ENCODE data around the gene NEK6. TPM values are rescaled to one million over a fixed set of nuclear protein-coding genes. Genes with fewer than 3 reads are reported as not detected.

Gene NEK6
- polyA plus RNA-seq, 2 of the 4 experiments (the other 2 are of a cell fraction) = 26.1 to 33.7 TPM

- H3K27ac ChIP-seq = peak overlapping the region in 1 of 2 experiments; percentile 89; a peak in 3 of 6 replicates
- CTCF ChIA-PET = interaction anchor here (1.1 to 2.3 kb wide), 3 partner anchors 11 to 176 kb away, joined by 9 to 12 read pairs (median 11); no protein-coding TSS in a partner anchor
- TF ChIP-seq BCL3 (IDR thresholded peaks at IDR 0.05) = no peak
- TF ChIP-seq RNF2 (IDR thresholded peaks at IDR 0.05; ENCODE audit: borderline replicate concordance, low read depth) = no peak
- TF ChIP-seq, protein P1, sequence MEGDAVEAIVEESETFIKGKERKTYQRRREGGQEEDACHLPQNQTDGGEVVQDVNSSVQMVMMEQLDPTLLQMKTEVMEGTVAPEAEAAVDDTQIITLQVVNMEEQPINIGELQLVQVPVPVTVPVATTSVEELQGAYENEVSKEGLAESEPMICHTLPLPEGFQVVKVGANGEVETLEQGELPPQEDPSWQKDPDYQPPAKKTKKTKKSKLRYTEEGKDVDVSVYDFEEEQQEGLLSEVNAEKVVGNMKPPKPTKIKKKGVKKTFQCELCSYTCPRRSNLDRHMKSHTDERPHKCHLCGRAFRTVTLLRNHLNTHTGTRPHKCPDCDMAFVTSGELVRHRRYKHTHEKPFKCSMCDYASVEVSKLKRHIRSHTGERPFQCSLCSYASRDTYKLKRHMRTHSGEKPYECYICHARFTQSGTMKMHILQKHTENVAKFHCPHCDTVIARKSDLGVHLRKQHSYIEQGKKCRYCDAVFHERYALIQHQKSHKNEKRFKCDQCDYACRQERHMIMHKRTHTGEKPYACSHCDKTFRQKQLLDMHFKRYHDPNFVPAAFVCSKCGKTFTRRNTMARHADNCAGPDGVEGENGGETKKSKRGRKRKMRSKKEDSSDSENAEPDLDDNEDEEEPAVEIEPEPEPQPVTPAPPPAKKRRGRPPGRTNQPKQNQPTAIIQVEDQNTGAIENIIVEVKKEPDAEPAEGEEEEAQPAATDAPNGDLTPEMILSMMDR (IDR thresholded peaks at IDR 0.05) = no peak
- no peak for TF ChIP-seq ESRRA (IDR thresholded peaks at IDR 0.05; ENCODE audit: borderline replicate concordance, low read length)
- no peak for TF ChIP-seq RARB (CRISPR knock-in tag; IDR thresholded peaks at IDR 0.05)
- no peak for TF ChIP-seq HDAC2 (IDR thresholded peaks at IDR 0.05)
- TF ChIP-seq RCOR1 (IDR thresholded peaks at IDR 0.05; ENCODE audit: low read depth, low read length) = no peak
- no peak for TF ChIP-seq HMGXB4 (CRISPR knock-in tag; IDR thresholded peaks at IDR 0.05; ENCODE audit: borderline replicate concordance)
- H3K9me3 ChIP-seq = no peaks in the 10 kb centered on the region
- no peak for FAIRE-seq
- H3K4me2 ChIP-seq = no peak overlapping the region
- no peak overlapping the region for H3K4me3 ChIP-seq
- DNase-seq (ENCODE audit: low read depth in 1 of 2, low spot score in 1 of 2) = no peak
- H3K4me1 ChIP-seq = peaks cover 57% of the 10 kb centered on the region
- WGBS (ENCODE audit: missing lambda C conversion rate) = 89% methylated on average over 3 of the region's 4 CpGs
- ATAC-seq = no peak
- POLR2A ChIA-PET = no interaction called here
These were observed 45.2 kb downstream of the NEK6 start for GRCh38 chr9:124302921-124303320.

- Histone ChIP-seq H3K4me3 (no peak overlapping the region), H3K4me1 (peaks cover 52% of the 10 kb centered on the region), H3K27ac (peak overlapping the region in 1 of 2 experiments; percentile 89; a peak in 3 of 6 replicates), H3K4me2 (no peak overlapping the region), H3K9me3 (no peaks in the 10 kb centered on the region)
- POLR2A ChIA-PET = no interaction called here
- DNase-seq (ENCODE audit: low read depth in 1 of 2, low spot score in 1 of 2) (no peak), FAIRE-seq (no peak), ATAC-seq (no peak)
- TF ChIP-seq CHD2 (IDR thresholded peaks at IDR 0.05; ENCODE audit: low read length, partially characterized antibody) (no peak), ZFP36 (IDR thresholded peaks at IDR 0.05; ENCODE audit: borderline replicate concordance, partially characterized antibody) (no peak), EHF (CRISPR knock-in tag; IDR thresholded peaks at IDR 0.05) (no peak)
- CTCF ChIA-PET = interaction anchor here (1.1 to 2.3 kb wide), 6 partner anchors 11 to 177 kb away, joined by 3 to 12 read pairs (median 6); no protein-coding TSS in a partner anchor
- 93% methylated on average over 14 of the region's 14 CpGs for WGBS (ENCODE audit: missing lambda C conversion rate)
These were observed 46.0 kb downstream of the NEK6 start for GRCh38 chr9:124303762-124304161.

GRCh38 chr9:124304285-124304684 lies 46.5 kb downstream of the NEK6 start:
- 91% methylated on average over 8 of the region's 8 CpGs for WGBS (ENCODE audit: missing lambda C conversion rate)
- ATAC-seq (no peak), FAIRE-seq (no peak), DNase-seq (ENCODE audit: low read depth in 1 of 2, low spot score in 1 of 2) (no peak)
- no peak overlapping the region for H3K4me2 ChIP-seq
- no peak for TF ChIP-seq CHD2 (IDR thresholded peaks at IDR 0.05; ENCODE audit: low read length, partially characterized antibody)
- TF ChIP-seq ZFP36 (IDR thresholded peaks at IDR 0.05; ENCODE audit: borderline replicate concordance, partially characterized antibody) = no peak
- no peak for TF ChIP-seq JUN (IDR thresholded peaks at IDR 0.05)
- TF ChIP-seq ZSCAN20 (CRISPR knock-in tag; IDR thresholded peaks at IDR 0.05) = no peak
- no peak for TF ChIP-seq POLR2AphosphoS2 (conservative IDR thresholded peaks at IDR 0.05; ENCODE audit: low read length)
- no peak for TF ChIP-seq USF2 (IDR thresholded peaks at IDR 0.05)
- TF ChIP-seq GATA3 (IDR thresholded peaks at IDR 0.05; ENCODE audit: borderline replicate concordance) = no peak
- H3K9me3 ChIP-seq = no peaks in the 10 kb centered on the region
- H3K4me3 ChIP-seq = no peak overlapping the region
- H3K4me1 ChIP-seq = peaks cover 52% of the 10 kb centered on the region
- H3K27ac ChIP-seq = peak overlapping the region in 1 of 2 experiments; percentile 5; a peak in 2 of 6 replicates
- ChIA-PET POLR2A (no interaction called here), CTCF (interaction anchor here (1.1 to 3.1 kb wide), 6 partner anchors 12 to 178 kb away, joined by 3 to 16 read pairs (median 4); no protein-coding TSS in a partner anchor)
